GM21528 (cell line): ENCODE results near the gene ZBTB33.

Experiments
- ATAC-seq: cut with Tn5 transposase; IDR thresholded peaks from one replicate; pipeline ENCODE4 v1.9.1; 2021; ENCODE audit warnings: mild to moderate bottlenecking, moderate library complexity; ENCODE audit not compliant: unreplicated experiment, low FRiP score

The ZBTB33 gene

DNA sequence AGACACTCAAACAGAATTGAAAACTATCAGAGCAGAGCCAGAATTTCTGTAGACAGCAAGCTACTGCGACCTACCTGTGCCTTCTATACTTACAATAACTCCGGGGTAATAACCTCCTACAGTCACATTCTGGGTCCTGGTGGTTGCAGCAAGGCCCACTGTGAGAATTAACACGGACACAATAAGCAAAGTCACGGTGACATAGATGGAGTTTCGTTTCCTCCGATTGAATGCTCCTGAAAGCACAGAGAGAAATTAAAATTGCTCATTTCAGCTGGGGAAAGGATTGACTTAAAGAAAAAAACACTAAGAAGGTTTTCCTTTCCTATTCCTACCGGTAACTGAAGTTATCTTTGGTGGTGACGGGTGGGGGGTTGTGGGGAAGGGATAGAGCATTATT, 53.6 kb downstream of the ZBTB33 start:
- no peak for ATAC-seq

DNA sequence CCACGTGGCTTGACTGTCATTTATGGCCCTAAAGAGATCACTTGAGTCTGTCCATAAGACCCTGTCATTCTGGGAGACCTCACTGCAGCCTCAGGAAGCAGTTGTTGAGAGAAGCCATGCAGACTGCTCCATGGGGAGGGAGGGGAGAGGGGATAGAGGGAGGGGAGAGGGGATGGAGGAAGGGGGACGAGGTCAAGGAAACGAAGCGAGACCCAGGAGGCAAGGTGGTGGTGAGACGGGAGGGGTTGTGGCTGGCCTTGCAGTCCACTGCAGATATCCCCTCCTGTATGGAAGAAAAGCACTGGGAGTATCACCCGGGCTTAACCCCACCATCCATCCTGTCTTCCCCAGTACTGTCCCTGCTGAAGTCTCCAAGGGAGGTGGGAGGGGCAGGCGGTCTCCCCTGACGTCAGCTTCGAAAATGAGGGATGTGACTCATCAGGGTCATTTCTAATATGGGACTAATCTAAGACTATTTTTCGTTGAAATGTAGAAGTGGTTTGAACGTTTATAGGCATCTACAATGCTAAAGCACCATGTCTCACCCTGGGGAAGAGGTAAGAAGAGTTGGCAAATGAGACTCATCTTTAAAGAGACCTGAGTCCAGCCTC, 55.0 kb downstream of the ZBTB33 start:
- ATAC-seq: no peak

GRCh38 chrX:120306630-120307029, 56.0 kb downstream of the ZBTB33 start:
- ATAC-seq: no peak
